NCI-H524 (cell line): ENCODE results near the gene ATP5PF.
"Not testable (repeated sequence)": the region's sequence is repeated elsewhere in the genome, so short reads cannot be mapped to it uniquely, and the experiment has no call there.

ENCODE experiments used
- DNase-seq, 2 experiments: peaks; one replicate each; lab custom pipeline; 2025; lab: John Stamatoyannopoulos, UW

The ATP5PF gene

GRCh38 chr21:25734904-25735645, at the start of gene ATP5PF, which contains the start of gene GABPA:
Gene ATP5PF (minus strand): TSS chr21:25734904. CDS start chr21:25729794, 5,110 bp downstream.
Gene GABPA (plus strand): TSS chr21:25734972. CDS start chr21:25741599, 6,627 bp downstream.
- DNase-seq = peak; percentile 99

- DNase-seq = not testable (repeated sequence)
Measured at GRCh38 chr21:25778126-25778875, 43.6 kb upstream of the ATP5PF start.

DNA sequence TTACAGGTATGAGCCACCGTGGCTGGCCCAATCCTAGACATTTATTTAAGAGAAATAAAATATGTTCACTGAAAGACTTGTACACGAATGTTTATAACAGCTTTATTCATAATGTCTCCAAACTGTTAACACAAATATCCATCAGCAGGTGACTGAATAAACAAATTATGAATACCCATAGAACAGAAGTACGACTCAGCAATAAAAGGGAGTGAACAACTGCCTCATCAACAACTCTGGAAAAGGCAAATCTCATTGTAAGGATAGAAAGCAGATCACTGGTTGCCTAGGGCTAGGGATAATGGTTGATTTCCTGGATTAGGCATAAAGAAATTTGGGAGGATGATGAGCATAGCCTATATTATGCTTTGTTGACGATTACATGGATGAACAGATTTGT, 41.7 kb upstream of the ATP5PF start:
- DNase-seq = no peak

DNA sequence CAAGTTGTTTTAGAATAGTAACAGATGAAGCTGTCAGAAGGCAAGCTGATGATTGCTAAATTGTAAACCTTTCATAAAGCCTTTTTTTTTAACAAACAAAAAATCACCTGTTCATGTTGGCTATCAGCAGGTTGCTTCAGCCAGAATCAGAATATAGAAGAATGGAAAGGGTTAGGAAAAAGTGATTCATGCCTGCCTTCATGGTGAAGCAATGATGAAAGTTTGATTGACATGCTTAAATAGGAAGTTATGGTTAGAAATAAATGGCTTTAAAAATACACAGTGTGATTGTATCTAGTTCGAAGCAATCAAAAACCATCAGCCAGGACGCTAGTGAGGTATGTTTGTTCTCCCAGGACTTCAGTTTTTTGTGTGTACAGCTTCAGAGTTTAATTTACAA, 38.0 kb upstream of the ATP5PF start:
- no peak for DNase-seq

DNA sequence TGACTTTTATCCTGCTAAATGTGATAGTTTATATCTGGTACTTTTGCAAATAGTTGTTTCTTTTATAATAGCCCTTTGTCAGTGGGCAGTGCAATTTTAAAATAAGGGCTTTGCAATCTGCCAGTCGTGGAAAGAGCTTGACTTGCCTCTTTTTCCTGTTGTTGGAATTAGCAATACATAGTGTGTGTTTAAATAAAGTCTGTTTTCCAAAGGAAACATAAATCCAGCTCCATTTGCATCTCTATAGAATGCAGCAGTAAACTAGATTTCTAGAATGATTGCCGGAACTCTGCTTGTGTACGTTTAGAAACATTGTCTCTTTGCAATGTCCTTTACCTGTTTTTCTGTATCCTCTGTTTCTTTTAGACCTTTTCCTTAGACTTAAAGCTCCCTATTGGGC, 33.2 kb upstream of the ATP5PF start:
- no peak for DNase-seq

- no peak for DNase-seq
Measured at GRCh38 chr21:25764065-25764464, 29.4 kb upstream of the ATP5PF start.

DNA sequence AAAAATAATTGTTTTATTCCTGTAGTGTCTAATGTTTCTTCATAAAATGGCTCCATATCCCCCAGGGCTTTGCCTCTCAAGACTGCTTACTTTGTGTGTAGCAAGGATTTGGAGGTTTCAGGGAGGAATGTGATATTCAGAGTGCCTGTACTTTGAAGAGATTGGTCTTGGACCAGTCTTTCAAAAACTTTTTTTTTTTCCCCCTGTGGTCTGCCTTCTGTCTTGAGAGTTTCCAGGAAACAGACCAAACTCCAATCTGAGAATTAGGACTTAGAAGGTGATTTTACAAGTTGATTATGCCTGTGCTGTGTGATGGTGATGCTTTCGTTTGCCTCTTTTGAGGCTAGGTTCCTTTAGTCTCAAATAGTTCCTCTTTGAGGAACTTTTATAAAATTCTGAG, 26.0 kb upstream of the ATP5PF start:
- DNase-seq = no peak

DNA sequence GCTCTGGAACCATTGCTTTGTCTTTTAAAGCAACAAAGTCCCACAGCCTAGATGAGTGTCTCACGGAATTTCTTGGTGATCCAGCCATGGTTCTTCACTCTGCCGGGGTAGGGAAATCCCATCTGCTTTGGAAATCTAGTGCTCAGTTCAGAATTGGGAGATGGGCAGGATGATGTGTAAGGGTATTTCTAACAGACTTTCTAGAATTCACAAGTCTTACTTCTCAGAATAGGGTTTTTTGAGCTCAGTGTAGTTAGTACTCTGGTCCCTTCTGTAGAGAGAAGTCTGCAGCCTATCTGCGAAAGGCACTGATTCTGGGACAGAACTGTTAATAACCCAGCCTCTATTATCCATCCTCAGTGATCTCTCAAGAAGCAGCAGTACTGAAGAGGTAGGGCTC, 25.4 kb upstream of the ATP5PF start:
- DNase-seq = no peak

GRCh38 chr21:25759573-25759972, 24.9 kb upstream of the ATP5PF start:
- DNase-seq = no peak

DNA sequence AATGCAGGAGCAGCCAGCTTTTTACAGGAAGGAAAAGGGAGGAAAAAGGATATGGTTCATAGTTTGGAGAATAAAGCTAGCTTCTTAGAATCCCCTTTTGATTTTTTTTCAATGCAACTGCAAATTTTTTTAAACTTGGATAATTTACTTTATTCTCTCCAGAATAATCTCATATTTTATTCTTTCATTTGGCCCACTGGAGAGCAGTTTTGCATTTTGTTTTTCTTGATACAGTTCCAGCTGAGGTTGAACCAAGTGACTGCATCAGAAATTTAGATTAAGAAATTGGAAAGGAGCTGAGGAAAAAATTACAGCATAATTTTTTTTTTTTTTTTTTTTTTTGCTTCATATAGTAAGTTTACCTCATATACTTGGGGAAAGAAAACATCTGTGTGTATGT, 22.8 kb upstream of the ATP5PF start:
- no peak for DNase-seq

- no peak for DNase-seq
Measured at GRCh38 chr21:25756190-25756932, 21.7 kb upstream of the ATP5PF start.

DNA sequence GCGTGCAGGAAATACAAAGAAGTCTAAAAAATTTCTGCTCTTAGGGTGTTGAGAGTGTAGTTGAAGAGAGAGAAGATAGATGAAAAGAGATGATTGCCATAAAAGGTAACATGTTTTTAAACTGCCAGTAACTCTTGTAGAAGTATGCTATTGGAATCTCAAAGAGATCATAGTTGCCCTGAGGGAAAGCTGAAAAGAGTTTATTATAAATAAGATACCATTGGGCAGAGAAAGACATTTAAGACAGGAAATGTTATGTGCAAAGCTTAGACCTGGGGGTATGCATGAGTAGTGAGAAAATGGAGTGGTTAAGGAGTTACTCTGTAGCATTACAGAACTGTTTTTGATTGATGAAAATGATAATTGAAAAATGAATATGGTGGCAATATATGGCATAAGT, 17.7 kb upstream of the ATP5PF start:
- no peak for DNase-seq

- DNase-seq = no peak
Measured at GRCh38 chr21:25750085-25750484, 15.4 kb upstream of the ATP5PF start.

DNA sequence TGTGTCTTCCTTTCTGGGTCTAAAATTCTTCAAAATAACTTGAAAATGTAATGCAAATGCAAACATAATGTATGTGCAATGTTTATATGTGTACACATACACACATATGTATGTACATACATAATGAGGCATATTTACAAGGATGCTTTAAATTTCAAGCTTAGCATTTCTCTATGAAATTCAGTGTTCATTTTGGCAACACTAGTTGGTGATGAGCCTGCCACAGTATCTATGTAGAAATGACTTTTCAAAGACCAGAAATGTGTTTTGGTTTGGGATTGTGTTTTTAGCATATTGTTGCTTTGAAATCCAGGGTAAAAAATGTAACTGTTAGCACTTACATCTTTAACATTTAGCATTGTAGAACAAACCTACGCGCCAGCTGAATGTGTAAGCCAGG, 10.2 kb upstream of the ATP5PF start:
- no peak for DNase-seq

GRCh38 chr21:25742900-25743299, 8.2 kb upstream of the ATP5PF start:
- DNase-seq = peak in 1 of 2 experiments; percentile 22

DNA sequence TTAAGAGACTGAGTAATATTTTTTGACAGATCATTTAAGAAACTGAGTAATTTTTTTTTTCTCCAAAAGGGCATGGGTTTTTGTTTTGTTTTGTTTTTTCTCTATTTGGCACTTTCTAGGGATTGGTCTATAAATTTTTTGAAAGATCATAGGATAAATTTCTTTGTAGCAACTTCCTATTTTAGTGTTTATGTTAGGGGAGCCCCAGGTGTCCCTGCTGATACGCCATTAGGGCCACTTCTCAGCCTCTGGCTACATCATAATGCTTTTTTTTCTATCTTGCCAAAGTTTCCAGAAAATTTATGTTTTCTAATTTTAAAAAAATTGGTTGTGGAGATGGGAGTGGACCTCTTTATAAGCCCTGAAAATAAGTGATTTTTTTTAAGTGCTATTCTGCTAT, 2.7 kb upstream of the ATP5PF start:
- no peak for DNase-seq

- peak; percentile 89 to 93 for DNase-seq
Measured at GRCh38 chr21:25735646-25736597, 1.2 kb upstream of the ATP5PF start.

DNA sequence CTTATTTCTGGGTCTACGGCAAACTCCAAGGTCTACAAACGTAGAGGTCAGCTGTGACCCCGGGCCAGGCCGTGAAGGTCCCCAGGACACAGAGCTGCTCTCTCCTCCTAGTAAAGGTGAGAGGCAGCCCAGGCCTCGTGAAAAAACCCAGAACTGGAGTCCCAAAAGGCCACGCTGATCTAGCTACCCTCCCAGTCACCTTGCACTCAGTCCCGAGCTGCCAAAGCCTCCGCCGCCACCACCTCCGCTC, 125 bp downstream of the ATP5PF start:
- no peak for DNase-seq

DNA sequence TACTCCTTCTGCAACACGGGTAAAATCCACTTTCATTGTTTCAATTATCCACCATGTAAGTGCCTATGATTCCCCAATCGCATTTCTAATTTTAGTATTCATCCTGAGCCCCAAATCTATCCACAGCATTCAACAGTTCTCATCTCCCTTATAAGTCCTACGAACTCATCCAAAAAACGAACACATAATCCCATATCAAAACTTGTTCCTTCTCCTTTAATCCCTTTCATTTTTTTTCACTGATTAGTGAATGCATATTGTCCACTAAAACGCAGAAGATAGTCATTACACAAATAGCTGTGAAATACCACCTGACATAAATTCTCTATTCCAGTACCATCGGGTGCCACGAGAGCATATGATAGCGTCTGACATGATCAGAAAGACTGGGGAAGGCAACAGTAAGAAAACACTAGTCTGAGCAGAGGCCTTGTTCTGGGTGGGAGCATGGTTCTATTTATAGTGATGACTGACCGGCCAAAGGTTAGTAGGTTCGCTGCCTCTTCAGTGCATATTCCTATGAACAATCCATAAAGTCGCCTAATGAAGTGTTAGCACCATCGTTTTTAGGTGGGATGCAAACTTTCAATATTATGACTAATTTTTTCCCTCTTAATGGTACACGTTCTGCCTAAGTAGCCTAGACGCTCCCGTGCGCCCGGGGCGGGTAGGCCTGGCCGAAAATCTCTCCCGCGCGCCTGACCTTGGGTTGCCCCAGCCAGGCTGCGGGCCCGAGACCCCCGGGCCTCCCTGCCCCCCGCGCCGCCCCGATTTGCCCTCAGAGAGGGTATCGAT, 648 bp downstream of the ATP5PF start:
- peak in 1 of 2 experiments; percentile 41 for DNase-seq

- no peak for DNase-seq
Measured at GRCh38 chr21:25732091-25732760, 2.5 kb downstream of the ATP5PF start.
